H9 (cell line): ENCODE data around the gene AHCY. TPM values are rescaled to one million over a fixed set of nuclear protein-coding genes. Genes with fewer than 3 reads are reported as not detected.

Experiments used
- DNase-seq: peaks from one replicate; pipeline ENCODE4 v3.0.0-alpha.2; 2017
- H2AFZ ChIP-seq: one replicate; pipeline ENCODE4 v1.6.1; 2013; ENCODE audit warnings: mild to moderate bottlenecking, low read length, control low read depth, moderate library complexity
- H2AK5ac ChIP-seq: 2 replicates; pipeline ENCODE4 v1.6.1; 2013; ENCODE audit warnings: low read length, control low read depth, mixed read lengths; ENCODE audit not compliant: insufficient read length
- H2BK120ac ChIP-seq: one replicate; pipeline ENCODE4 v1.6.1; 2013; ENCODE audit warnings: low read depth, mild to moderate bottlenecking, low read length, control low read depth, inconsistent platforms; ENCODE audit not compliant: poor library complexity, severe bottlenecking
- H2BK12ac ChIP-seq: 2 replicates; pipeline ENCODE4 v1.6.1; 2013; ENCODE audit warnings: low read length, control low read depth, mixed read lengths, low read depth; ENCODE audit not compliant: insufficient read length
- H2BK15ac ChIP-seq: 2 replicates; pipeline ENCODE4 v1.6.1; 2013; ENCODE audit warnings: low read depth, low read length, control low read depth
- H2BK20ac ChIP-seq: one replicate; pipeline ENCODE4 v1.6.1; 2013; ENCODE audit warnings: low read depth, mild to moderate bottlenecking, low read length, control low read depth, inconsistent platforms; ENCODE audit not compliant: poor library complexity, severe bottlenecking
- H2BK5ac ChIP-seq: 2 replicates; pipeline ENCODE4 v1.6.1; 2013; ENCODE audit warnings: low read length, control low read depth, mixed read lengths; ENCODE audit not compliant: insufficient read length
- H3K14ac ChIP-seq: 2 replicates; pipeline ENCODE4 v1.6.1; 2013; ENCODE audit warnings: low read length, control low read depth; ENCODE audit not compliant: insufficient read depth
- H3K18ac ChIP-seq: 2 replicates; pipeline ENCODE4 v1.6.1; 2013; ENCODE audit warnings: low read depth, mild to moderate bottlenecking, mixed read lengths, low read length, control low read depth; ENCODE audit not compliant: insufficient read length
- H3K23ac ChIP-seq: 2 replicates; pipeline ENCODE4 v1.6.1; 2013; ENCODE audit warnings: low read length, control low read depth, mixed read lengths, low read depth; ENCODE audit not compliant: insufficient read length
- H3K23me2 ChIP-seq: 2 replicates; pipeline ENCODE4 v1.6.1; 2013; ENCODE audit warnings: low read depth, mild to moderate bottlenecking, mixed read lengths, low read length, control low read depth; ENCODE audit not compliant: insufficient read length, poor library complexity, severe bottlenecking
- H3K27ac ChIP-seq: 2 replicates; pipeline ENCODE4 v1.5.1; 2013; ENCODE audit warnings: low read length, control low read depth, mixed read lengths, low read depth; ENCODE audit not compliant: insufficient read length
- H3K27me3 ChIP-seq: 2 replicates; pipeline ENCODE4 v1.6.1; 2013; ENCODE audit warnings: low read length, control low read depth, inconsistent platforms; ENCODE audit not compliant: insufficient read depth
- H3K4ac ChIP-seq: 2 replicates; pipeline ENCODE4 v1.6.1; 2013; ENCODE audit warnings: low read depth, mild to moderate bottlenecking, control low read depth, inconsistent platforms, low read length, moderate library complexity
- H3K4me1 ChIP-seq: 2 replicates; pipeline ENCODE4 v1.6.1; 2013; ENCODE audit warnings: low read length, control low read depth, inconsistent platforms; ENCODE audit not compliant: insufficient read depth
- H3K4me2 ChIP-seq: 2 replicates; pipeline ENCODE4 v1.6.1; 2013; ENCODE audit warnings: low read length, control low read depth, mixed read lengths; ENCODE audit not compliant: insufficient read length, insufficient read depth
- H3K56ac ChIP-seq: 2 replicates; pipeline ENCODE4 v1.6.1; 2013; ENCODE audit warnings: low read depth, mild to moderate bottlenecking, mixed read lengths, low read length, control low read depth; ENCODE audit not compliant: insufficient read length
- H3K79me1 ChIP-seq: 2 replicates; pipeline ENCODE4 v1.6.1; 2013; ENCODE audit warnings: low read depth, mild to moderate bottlenecking, moderate library complexity, low read length, control low read depth, inconsistent platforms; ENCODE audit not compliant: insufficient read depth, poor library complexity, severe bottlenecking
- H3K79me2 ChIP-seq: 2 replicates; pipeline ENCODE4 v1.6.1; 2013; ENCODE audit warnings: low read length, control low read depth, inconsistent platforms; ENCODE audit not compliant: insufficient read depth
- H3K9ac ChIP-seq: 2 replicates; pipeline ENCODE4 v1.6.1; 2013; ENCODE audit warnings: low read length, control low read depth, mixed read lengths; ENCODE audit not compliant: insufficient read length; ENCODE audit errors: extremely low read depth
- H3K9me3 ChIP-seq: one replicate; pipeline ENCODE4 v1.6.1; 2013; ENCODE audit warnings: low read depth, low read length, inconsistent platforms; ENCODE audit not compliant: control insufficient read depth
- H3T11ph ChIP-seq: one replicate; pipeline ENCODE4 v1.6.1; 2013; ENCODE audit warnings: mild to moderate bottlenecking, low read length, control low read depth, inconsistent platforms
- H4K20me1 ChIP-seq: one replicate; pipeline ENCODE4 v1.6.1; 2013; ENCODE audit not compliant: control insufficient read depth, insufficient read length, insufficient read depth
- H4K5ac ChIP-seq: 2 replicates; pipeline ENCODE4 v1.6.1; 2013; ENCODE audit warnings: low read depth, mild to moderate bottlenecking, mixed read lengths, low read length, control low read depth; ENCODE audit not compliant: insufficient read length
- H4K8ac ChIP-seq: replicated peaks from 2 replicates; pipeline ENCODE4 v1.6.1; 2013; ENCODE audit warnings: low read length, control low read depth, mixed read lengths, low read depth; ENCODE audit not compliant: insufficient read length
- H4K91ac ChIP-seq: 2 replicates; pipeline ENCODE4 v1.6.1; 2013; ENCODE audit warnings: low read depth, mild to moderate bottlenecking, moderate library complexity, mixed read lengths, low read length, control low read depth; ENCODE audit not compliant: insufficient read length
- H3K27ac Mint-ChIP-seq, 3 experiments: 2 replicates in 2 of 3; 3 replicates in 1 of 3; pipeline ENCODE4 v1.8.0; 2020 to 2021; ENCODE audit warnings: mixed read lengths in 3 of 3, mild to moderate bottlenecking in 1 of 3, moderate library complexity in 1 of 3
- H3K27me3 Mint-ChIP-seq: 2 replicates; pipeline ENCODE4 v1.8.0; 2021; ENCODE audit warnings: low read depth, mild to moderate bottlenecking, moderate library complexity, mixed read lengths
- H3K36me3 Mint-ChIP-seq, 3 experiments: 2 replicates in 2 of 3; 3 replicates in 1 of 3; pipeline ENCODE4 v1.8.0; 2020 to 2021; ENCODE audit warnings: low read depth in 3 of 3, mixed read lengths in 3 of 3; ENCODE audit not compliant: insufficient read depth in 1 of 3
- H3K4me1 Mint-ChIP-seq, 2 experiments: 2 replicates each; pipeline ENCODE4 v1.8.0; 2020; ENCODE audit warnings: mixed read lengths in 2 of 2
- H3K4me3 Mint-ChIP-seq, 2 experiments: 2 replicates in 1 of 2; 3 replicates in 1 of 2; pipeline ENCODE4 v1.8.0; 2020 to 2021; ENCODE audit warnings: mild to moderate bottlenecking in 2 of 2, mixed read lengths in 2 of 2, moderate library complexity in 1 of 2
- H3K9me3 Mint-ChIP-seq, 2 experiments: 2 replicates in 1 of 2; 3 replicates in 1 of 2; pipeline ENCODE4 v1.8.0; 2020; ENCODE audit warnings: mild to moderate bottlenecking in 2 of 2, mixed read lengths in 2 of 2, moderate library complexity in 1 of 2
- WGBS: extraction: QIAGEN DNeasy Blood & Tissue Kit; methylation state at CpG from one replicate; pipeline ENCODE4 v1.1.7; 2013; ENCODE audit warnings: missing lambda C conversion rate, low lambda C conversion rate, mixed read lengths; ENCODE audit not compliant: insufficient read length; ENCODE audit errors: extremely low coverage; 5-methylcytosine and 5-hydroxymethylcytosine counted together
- total RNA-seq: library from RNA; stranded (reverse); gene quantifications from 2 replicates; pipeline ENCODE4 v1.2.1, GENCODE V29; 2021
- TF ChIP-seq, protein P1 (sequence below): fragments of 200-600 bp; sonication (generic); conservative IDR thresholded peaks from 3 replicates; pipeline ENCODE4 v1.8.0; 2021; ENCODE audit warnings: antibody characterized with exemption, mild to moderate bottlenecking

Gene AHCY
- total RNA-seq, 1 experiment from 2014 or later = 461 TPM

- Histone ChIP-seq H3K9ac (no peak overlapping the region), H3K27me3 (no peaks in the 10 kb centered on the region), H3K9me3 (no peaks in the 10 kb centered on the region), H2AK5ac (no peak overlapping the region), H3K79me2 (no peaks in the 10 kb centered on the region), H2BK5ac (no peak overlapping the region), H4K5ac (no peak overlapping the region), H3K4me1 (peaks cover 10% of the 10 kb centered on the region; the same call in 1 of the 2 replicates), H3K23me2 (no peaks in the 10 kb centered on the region), H3T11ph (no peak overlapping the region), H4K8ac (no peak overlapping the region), H4K91ac (no peak overlapping the region), H3K27ac (no peak overlapping the region), H3K79me1 (no peaks in the 10 kb centered on the region), H2BK15ac (no peak overlapping the region), H2AFZ (peak overlapping the region; percentile 42), H3K4me2 (peak overlapping the region; percentile 30), H2BK120ac (no peak overlapping the region), H3K23ac (no peak overlapping the region), H3K18ac (no peak overlapping the region), H2BK20ac (no peak overlapping the region), H2BK12ac (no peak overlapping the region), H3K56ac (no peak overlapping the region), H3K4ac (no peak overlapping the region), H4K20me1 (no peaks in the 10 kb centered on the region), H3K14ac (no peak overlapping the region)
- H3K4me3 Mint-ChIP-seq = peak overlapping the region in 1 of 2 experiments; percentile 67; a peak in 2 of 5 replicates
- no peaks in the 10 kb centered on the region for H3K9me3 Mint-ChIP-seq
- no peak for DNase-seq
- WGBS = no CpG with 5 or more reads among the region's 4 CpGs
- H3K36me3 Mint-ChIP-seq = no peaks in the 10 kb centered on the region
- 0 out of 2 replicates have a peak, but pooled peaks cover 1% of the 10 kb centered on the region for H3K27me3 Mint-ChIP-seq
- H3K27ac Mint-ChIP-seq = peak overlapping the region in 1 of 3 experiments; percentile 95; a peak in 2 of 7 replicates
- TF ChIP-seq, protein P1, sequence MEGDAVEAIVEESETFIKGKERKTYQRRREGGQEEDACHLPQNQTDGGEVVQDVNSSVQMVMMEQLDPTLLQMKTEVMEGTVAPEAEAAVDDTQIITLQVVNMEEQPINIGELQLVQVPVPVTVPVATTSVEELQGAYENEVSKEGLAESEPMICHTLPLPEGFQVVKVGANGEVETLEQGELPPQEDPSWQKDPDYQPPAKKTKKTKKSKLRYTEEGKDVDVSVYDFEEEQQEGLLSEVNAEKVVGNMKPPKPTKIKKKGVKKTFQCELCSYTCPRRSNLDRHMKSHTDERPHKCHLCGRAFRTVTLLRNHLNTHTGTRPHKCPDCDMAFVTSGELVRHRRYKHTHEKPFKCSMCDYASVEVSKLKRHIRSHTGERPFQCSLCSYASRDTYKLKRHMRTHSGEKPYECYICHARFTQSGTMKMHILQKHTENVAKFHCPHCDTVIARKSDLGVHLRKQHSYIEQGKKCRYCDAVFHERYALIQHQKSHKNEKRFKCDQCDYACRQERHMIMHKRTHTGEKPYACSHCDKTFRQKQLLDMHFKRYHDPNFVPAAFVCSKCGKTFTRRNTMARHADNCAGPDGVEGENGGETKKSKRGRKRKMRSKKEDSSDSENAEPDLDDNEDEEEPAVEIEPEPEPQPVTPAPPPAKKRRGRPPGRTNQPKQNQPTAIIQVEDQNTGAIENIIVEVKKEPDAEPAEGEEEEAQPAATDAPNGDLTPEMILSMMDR = no peak
- H3K4me1 Mint-ChIP-seq = peaks cover 36 to 39% of the 10 kb centered on the region in 2 experiments
These were observed 15.7 kb upstream of the AHCY start for GRCh38 chr20:34318609-34319443.
